ENCODE measurements around the gene MARF1. TPM values are rescaled to one million over a fixed set of nuclear protein-coding genes. Genes with fewer than 3 reads are reported as not detected.

MARF1 gene
- total RNA-seq, 1 experiment from 2014 or later: 59.4 TPM

GRCh38 chr16:15605839-15606517 lies 37.0 kb downstream of the MARF1 start:
- DNase-seq (ENCODE audit: low read depth, low spot score) (no peak), ATAC-seq (no peak)
- no peaks in the 10 kb centered on the region for H3K4me1 ChIP-seq (ENCODE audit: control insufficient read depth in 1 of 2, insufficient read depth in 2 of 2, low read length in 2 of 2)
- intact Hi-C loops (cut with micrococcal nuclease): no loop called here
- H4K20me1 ChIP-seq (ENCODE audit: insufficient read depth): no peaks in the 10 kb centered on the region
- no peak overlapping the region for H3K4me2 ChIP-seq (ENCODE audit: low read length)
- no peaks in the 10 kb centered on the region for H3K9me3 ChIP-seq (ENCODE audit: control insufficient read depth in 1 of 2, insufficient read depth in 1 of 2, low read depth in 1 of 2, low read length in 2 of 2)
- H3K27me3 ChIP-seq (ENCODE audit: insufficient read depth, low read length): no peaks in the 10 kb centered on the region
- H2AFZ ChIP-seq (ENCODE audit: low read depth, low read length, poor library complexity, severe bottlenecking): no peak overlapping the region
- H3K36me3 ChIP-seq (ENCODE audit: control insufficient read depth in 1 of 2, insufficient read depth in 2 of 2, low read length in 2 of 2): peaks cover 16 to 34% of the 10 kb centered on the region in 2 experiments; a peak in 3 of 4 replicates
- H3K27ac ChIP-seq (ENCODE audit: low read depth, low read length): no peak overlapping the region
- H3K4me3 ChIP-seq (replicated peaks in 1 of 2; ENCODE audit: low read depth in 1 of 2, low read length in 2 of 2): no peak overlapping the region
- POLR2A ChIA-PET: no interaction called here
- TF ChIP-seq CTCF (IDR thresholded peaks at IDR 0.05 in 2 of 3, conservative IDR thresholded peaks at IDR 0.05 in 1 of 3; ENCODE audit: borderline replicate concordance in 1 of 3, insufficient read depth in 1 of 3, low read depth in 2 of 3, low read length in 2 of 3) (no peak), ATF3 (IDR thresholded peaks at IDR 0.05) (no peak), TCF7L2 (IDR thresholded peaks at IDR 0.05; ENCODE audit: borderline replicate concordance, extremely low read depth, insufficient read depth, insufficient read length) (no peak), ZNF274 (IDR thresholded peaks at IDR 0.05; ENCODE audit: low read depth, low read length) (no peak), EZH2 (IDR thresholded peaks at IDR 0.05) (no peak), SP1 (IDR thresholded peaks at IDR 0.05; ENCODE audit: low read depth) (no peak), CBX3 (IDR thresholded peaks at IDR 0.05; ENCODE audit: low read depth) (no peak), RAD21 (IDR thresholded peaks at IDR 0.05; ENCODE audit: low read depth) (no peak), MAX (IDR thresholded peaks at IDR 0.05) (no peak), POLR2AphosphoS5 (IDR thresholded peaks at IDR 0.05; ENCODE audit: low read depth, low read length) (no peak), ZFX (IDR thresholded peaks at IDR 0.05) (no peak), JUND (IDR thresholded peaks at IDR 0.05) (no peak), POLR2A (IDR thresholded peaks at IDR 0.05; ENCODE audit: borderline replicate concordance, extremely low read depth, insufficient read depth, insufficient read length) (no peak), YY1 (IDR thresholded peaks at IDR 0.05; ENCODE audit: extremely low read depth, insufficient replicate concordance, low read depth, low read length) (no peak), ZBTB33 (IDR thresholded peaks at IDR 0.05; ENCODE audit: extremely low read depth, insufficient replicate concordance, low read length) (no peak), SIN3A (IDR thresholded peaks at IDR 0.05; ENCODE audit: low read depth) (no peak), CEBPB (IDR thresholded peaks at IDR 0.05; ENCODE audit: low read depth) (no peak), REST (IDR thresholded peaks at IDR 0.05; ENCODE audit: low read depth) (no peak), SRF (IDR thresholded peaks at IDR 0.05; ENCODE audit: low read depth) (no peak), EGR1 (IDR thresholded peaks at IDR 0.05; ENCODE audit: low read depth) (no peak)
- RAD21 ChIA-PET (ENCODE audit: low non-redundant PET in 1 of 2, low total read pairs in 2 of 2, uncharacterized antibody in 2 of 2, unreplicated experiment in 2 of 2): no interaction called here
- CTCF ChIA-PET: no interaction called here
- no peak overlapping the region for H3K9ac ChIP-seq (ENCODE audit: low read length)
- no peaks in the 10 kb centered on the region for H3K79me2 ChIP-seq (ENCODE audit: insufficient read depth, low read length)
- no peaks in the 10 kb centered on the region for H3K9me2 ChIP-seq (ENCODE audit: insufficient read depth)
- no TSS peak for BruUV-seq (replicated peaks)

Data from HCT116 (cell line).